ENCODE results near the gene UBR1.

UBR1 gene

GRCh38 chr15:42929306-42929848 lies 176.5 kb downstream of the UBR1 start:
- no peak for DNase-seq (ENCODE audit: low read depth)
- TF ChIP-seq, protein P1, sequence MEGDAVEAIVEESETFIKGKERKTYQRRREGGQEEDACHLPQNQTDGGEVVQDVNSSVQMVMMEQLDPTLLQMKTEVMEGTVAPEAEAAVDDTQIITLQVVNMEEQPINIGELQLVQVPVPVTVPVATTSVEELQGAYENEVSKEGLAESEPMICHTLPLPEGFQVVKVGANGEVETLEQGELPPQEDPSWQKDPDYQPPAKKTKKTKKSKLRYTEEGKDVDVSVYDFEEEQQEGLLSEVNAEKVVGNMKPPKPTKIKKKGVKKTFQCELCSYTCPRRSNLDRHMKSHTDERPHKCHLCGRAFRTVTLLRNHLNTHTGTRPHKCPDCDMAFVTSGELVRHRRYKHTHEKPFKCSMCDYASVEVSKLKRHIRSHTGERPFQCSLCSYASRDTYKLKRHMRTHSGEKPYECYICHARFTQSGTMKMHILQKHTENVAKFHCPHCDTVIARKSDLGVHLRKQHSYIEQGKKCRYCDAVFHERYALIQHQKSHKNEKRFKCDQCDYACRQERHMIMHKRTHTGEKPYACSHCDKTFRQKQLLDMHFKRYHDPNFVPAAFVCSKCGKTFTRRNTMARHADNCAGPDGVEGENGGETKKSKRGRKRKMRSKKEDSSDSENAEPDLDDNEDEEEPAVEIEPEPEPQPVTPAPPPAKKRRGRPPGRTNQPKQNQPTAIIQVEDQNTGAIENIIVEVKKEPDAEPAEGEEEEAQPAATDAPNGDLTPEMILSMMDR (conservative IDR thresholded peaks at IDR 0.05; ENCODE audit: low read depth, low read length), result no peak
- no peak overlapping the region for H3K4me3 ChIP-seq (ENCODE audit: low read depth, low read length)

DNA sequence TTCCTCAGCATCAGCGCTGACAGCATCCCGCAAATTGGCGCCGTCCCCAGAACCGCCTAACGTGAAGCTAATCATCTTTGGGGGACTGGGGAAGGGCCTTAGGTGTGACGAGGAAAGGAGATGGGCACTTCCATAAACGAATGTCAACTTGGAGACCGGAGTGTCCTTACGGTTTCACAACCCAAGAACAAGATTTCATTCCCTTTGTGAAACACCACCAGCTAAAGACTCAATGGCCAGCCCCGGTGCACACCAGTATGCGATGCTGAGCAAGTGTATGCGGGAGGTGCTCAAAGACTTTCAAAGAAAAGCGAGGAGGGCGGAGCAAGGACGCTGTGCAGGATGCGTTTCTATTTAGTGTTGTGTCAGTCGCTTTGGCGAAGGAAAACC lies 184.5 kb downstream of the UBR1 start:
- peak overlapping the region; percentile 90 for H3K4me3 ChIP-seq (ENCODE audit: low read depth, low read length)
- peak; percentile 41 for DNase-seq (ENCODE audit: low read depth)
- TF ChIP-seq, protein P1 (conservative IDR thresholded peaks at IDR 0.05; ENCODE audit: low read depth, low read length), result no peak

GRCh38 chr15:42920519-42921341 lies 185.1 kb downstream of the UBR1 start, which contains the start of gene TTBK2:
TSS of gene TTBK2 (minus strand) at chr15:42920778. CDS start at chr15:42878617, 42,161 bp downstream.
- H3K4me3 ChIP-seq (ENCODE audit: low read depth, low read length), result peak within 1 kb of the TSS; percentile 90
- TF ChIP-seq, protein P1 (conservative IDR thresholded peaks at IDR 0.05; ENCODE audit: low read depth, low read length), result peak; percentile 23
- peak; percentile 99 for DNase-seq (ENCODE audit: low read depth)

- TF ChIP-seq, protein P1 (conservative IDR thresholded peaks at IDR 0.05; ENCODE audit: low read depth, low read length), result no peak
- peak; percentile 41 for DNase-seq (ENCODE audit: low read depth)
- H3K4me3 ChIP-seq (ENCODE audit: low read depth, low read length), result peak overlapping the region; percentile 90
Observed at GRCh38 chr15:42919799-42920518, 185.9 kb downstream of the UBR1 start.

DNA sequence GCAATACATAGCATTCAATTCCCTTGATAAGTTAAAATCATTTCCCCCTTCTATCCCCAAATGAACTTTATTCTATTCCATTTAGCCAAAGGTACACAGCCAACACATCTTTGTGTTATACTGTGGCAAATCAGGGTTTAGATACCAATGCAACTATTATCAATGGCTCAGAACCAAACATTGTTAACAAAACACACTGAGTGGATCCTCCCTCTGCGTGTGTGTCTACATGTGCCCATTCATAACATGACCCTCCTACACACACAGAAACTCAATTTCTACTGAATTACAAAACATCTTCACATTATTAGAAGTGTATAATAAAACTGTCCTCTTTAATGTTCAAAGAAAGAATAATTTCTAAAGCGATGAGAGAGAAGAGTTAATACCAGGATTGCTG lies 186.5 kb downstream of the UBR1 start:
- H3K4me3 ChIP-seq (ENCODE audit: low read depth, low read length), result peak overlapping the region; percentile 90
- TF ChIP-seq, protein P1 (conservative IDR thresholded peaks at IDR 0.05; ENCODE audit: low read depth, low read length), result no peak
- peak; percentile 11 for DNase-seq (ENCODE audit: low read depth)

- TF ChIP-seq, protein P1 (conservative IDR thresholded peaks at IDR 0.05; ENCODE audit: low read depth, low read length), result no peak
- no peak overlapping the region for H3K4me3 ChIP-seq (ENCODE audit: low read depth, low read length)
- DNase-seq (ENCODE audit: low read depth), result no peak
Observed at GRCh38 chr15:42918047-42918446, 187.8 kb downstream of the UBR1 start.

All from choroid plexus epithelial cell (primary cell).